ENCODE results near the gene KIF22. TPM values are rescaled to one million over a fixed set of nuclear protein-coding genes. Genes with fewer than 3 reads are reported as not detected.

KIF22 gene
- polyA plus RNA-seq, 3 donors, result 22.0 to 46.2 (median 28.9) TPM

DNA sequence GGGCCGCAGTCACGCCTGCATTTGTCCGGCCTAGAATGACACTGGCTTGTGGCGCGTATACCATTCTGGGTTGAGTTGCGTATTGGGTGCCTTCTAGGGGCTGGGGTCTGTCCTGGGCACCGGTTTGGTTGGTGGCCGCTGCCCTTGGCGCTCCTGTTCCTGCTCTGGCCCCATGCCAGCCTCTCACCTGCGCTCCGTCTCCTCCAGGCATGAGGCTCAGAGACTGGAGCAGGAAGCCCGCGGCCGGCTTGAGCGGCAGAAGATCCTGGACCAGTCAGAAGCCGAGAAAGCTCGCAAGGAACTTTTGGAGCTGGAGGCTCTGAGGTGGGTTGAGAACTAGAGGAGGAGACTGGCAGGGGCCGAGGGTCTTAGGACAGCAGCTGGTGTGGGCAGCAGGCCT lies 55.1 kb downstream of the KIF22 start:
- TF ChIP-seq, protein P1, sequence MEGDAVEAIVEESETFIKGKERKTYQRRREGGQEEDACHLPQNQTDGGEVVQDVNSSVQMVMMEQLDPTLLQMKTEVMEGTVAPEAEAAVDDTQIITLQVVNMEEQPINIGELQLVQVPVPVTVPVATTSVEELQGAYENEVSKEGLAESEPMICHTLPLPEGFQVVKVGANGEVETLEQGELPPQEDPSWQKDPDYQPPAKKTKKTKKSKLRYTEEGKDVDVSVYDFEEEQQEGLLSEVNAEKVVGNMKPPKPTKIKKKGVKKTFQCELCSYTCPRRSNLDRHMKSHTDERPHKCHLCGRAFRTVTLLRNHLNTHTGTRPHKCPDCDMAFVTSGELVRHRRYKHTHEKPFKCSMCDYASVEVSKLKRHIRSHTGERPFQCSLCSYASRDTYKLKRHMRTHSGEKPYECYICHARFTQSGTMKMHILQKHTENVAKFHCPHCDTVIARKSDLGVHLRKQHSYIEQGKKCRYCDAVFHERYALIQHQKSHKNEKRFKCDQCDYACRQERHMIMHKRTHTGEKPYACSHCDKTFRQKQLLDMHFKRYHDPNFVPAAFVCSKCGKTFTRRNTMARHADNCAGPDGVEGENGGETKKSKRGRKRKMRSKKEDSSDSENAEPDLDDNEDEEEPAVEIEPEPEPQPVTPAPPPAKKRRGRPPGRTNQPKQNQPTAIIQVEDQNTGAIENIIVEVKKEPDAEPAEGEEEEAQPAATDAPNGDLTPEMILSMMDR (IDR thresholded peaks at IDR 0.05), result no peak
- Histone ChIP-seq H3K9ac (ENCODE audit: insufficient read depth, low read length, poor library complexity, severe bottlenecking) (no peak overlapping the region), H3K4me2 (replicated peaks; ENCODE audit: extremely low read depth, low read length, poor library complexity, severe bottlenecking) (no peak overlapping the region), H3K9me3 (replicated peaks in 1 of 2; ENCODE audit: control insufficient read depth in 1 of 2, insufficient read depth in 1 of 2, low read length in 2 of 2) (no peaks in the 10 kb centered on the region), H4K20me1 (ENCODE audit: insufficient read depth, low read length) (peaks cover 62% of the 10 kb centered on the region), H3K27ac (ENCODE audit: low read depth in 1 of 2, low read length in 2 of 2) (no peak overlapping the region), H3K4me1 (ENCODE audit: control insufficient read depth in 1 of 2, insufficient read depth in 2 of 2, low read length in 2 of 2) (no peaks in the 10 kb centered on the region), H2AFZ (ENCODE audit: insufficient read depth, low read depth, low read length, poor library complexity, severe bottlenecking) (no peak overlapping the region), H3K36me3 (replicated peaks in 1 of 2; ENCODE audit: control insufficient read depth in 1 of 2, insufficient read depth in 2 of 2, low read length in 2 of 2) (peaks cover 67 to 81% of the 10 kb centered on the region in 2 donors), H3K27me3 (ENCODE audit: control insufficient read depth in 2 of 2, insufficient read depth in 2 of 2, low read length in 2 of 2) (no peaks in the 10 kb centered on the region), H3K4me3 (replicated peaks in 1 of 3; ENCODE audit: low read depth in 2 of 3, low read length in 3 of 3) (no peak overlapping the region), H3K79me2 (ENCODE audit: insufficient read depth, low read length) (no peaks in the 10 kb centered on the region)
- intact Hi-C loops (cut with micrococcal nuclease), result loop anchor here in 1 of 2 donors (5.0 kb wide), 2 partner anchors 38 to 153 kb away; partner anchors contain the start of gene MAZ
- DNase-seq, result no peak
- Mint-ChIP-seq H3K27me3 (ENCODE audit: low read depth in 3 of 3) (peaks cover 0 to 2% (median 1%) of the 10 kb centered on the region in 3 donors), H3K27ac (peak overlapping the region in 2 of 7 donors; percentile 4 to 13), H3K4me3 (no peak overlapping the region), H3K4me1 (no peaks in the 10 kb centered on the region), H3K36me3 (peaks cover 69 to 92% of the 10 kb centered on the region in 2 donors), H3K9me3 (peaks cover 0 to 2% (median 0%) of the 10 kb centered on the region in 7 donors)
- WGBS (ENCODE audit: insufficient coverage), result 99% methylated on average over 15 of the region's 18 CpGs

- Mint-ChIP-seq H3K4me3 (no peak overlapping the region), H3K36me3 (peaks cover 49 to 67% of the 10 kb centered on the region in 2 donors), H3K4me1 (no peaks in the 10 kb centered on the region), H3K27ac (no peak overlapping the region), H3K9me3 (peaks cover 0 to 2% (median 0%) of the 10 kb centered on the region in 7 donors), H3K27me3 (ENCODE audit: low read depth in 3 of 3) (peaks cover 0 to 2% (median 1%) of the 10 kb centered on the region in 3 donors)
- H3K79me2 ChIP-seq (ENCODE audit: insufficient read depth, low read length), result no peaks in the 10 kb centered on the region
- H2AFZ ChIP-seq (ENCODE audit: insufficient read depth, low read depth, low read length, poor library complexity, severe bottlenecking), result no peak overlapping the region
- intact Hi-C loops (cut with micrococcal nuclease), result loop anchor here (2.0 to 5.0 kb wide), 3 partner anchors 41 to 156 kb away; partner anchors contain the start of gene MAZ (in 1 of the 2)
- no peaks in the 10 kb centered on the region for H3K9me3 ChIP-seq (replicated peaks in 1 of 2; ENCODE audit: control insufficient read depth in 1 of 2, insufficient read depth in 1 of 2, low read length in 2 of 2)
- no peak overlapping the region for H3K4me3 ChIP-seq (replicated peaks in 1 of 3; ENCODE audit: low read depth in 2 of 3, low read length in 3 of 3)
- WGBS (ENCODE audit: insufficient coverage), result 17% methylated on average over 5 of the region's 15 CpGs
- no peak overlapping the region for H3K9ac ChIP-seq (ENCODE audit: insufficient read depth, low read length, poor library complexity, severe bottlenecking)
- H3K27ac ChIP-seq (ENCODE audit: low read depth in 1 of 2, low read length in 2 of 2), result no peak overlapping the region
- H3K27me3 ChIP-seq (ENCODE audit: control insufficient read depth in 2 of 2, insufficient read depth in 2 of 2, low read length in 2 of 2), result no peaks in the 10 kb centered on the region
- H4K20me1 ChIP-seq (ENCODE audit: insufficient read depth, low read length), result peaks cover 43% of the 10 kb centered on the region
- no peak overlapping the region for H3K4me2 ChIP-seq (replicated peaks; ENCODE audit: extremely low read depth, low read length, poor library complexity, severe bottlenecking)
- TF ChIP-seq, protein P1 (IDR thresholded peaks at IDR 0.05), result peak; percentile 92
- no peaks in the 10 kb centered on the region for H3K4me1 ChIP-seq (ENCODE audit: control insufficient read depth in 1 of 2, insufficient read depth in 2 of 2, low read length in 2 of 2)
- peak; percentile 64 to 70 (median 64) for DNase-seq
- peaks cover 42 to 55% of the 10 kb centered on the region in 2 donors for H3K36me3 ChIP-seq (replicated peaks in 1 of 2; ENCODE audit: control insufficient read depth in 1 of 2, insufficient read depth in 2 of 2, low read length in 2 of 2)
Measured at GRCh38 chr16:29848420-29849297, 58.1 kb downstream of the KIF22 start.
